ENCODE measurements around the gene BCL11A.

Gene BCL11A

GRCh38 chr2:60585276-60585675 lies 31.8 kb upstream of the BCL11A start:
- H3K9ac ChIP-seq (ENCODE audit: low read length) = no peak overlapping the region
- H3K4me2 ChIP-seq (ENCODE audit: low read depth, low read length, poor library complexity, severe bottlenecking) = no peak overlapping the region
- no peak overlapping the region for H2AFZ ChIP-seq (ENCODE audit: low read depth, low read length, severe bottlenecking)
- no peaks in the 10 kb centered on the region for H4K20me1 ChIP-seq (ENCODE audit: low read depth, low read length)
- H3K27ac ChIP-seq (ENCODE audit: low read depth, low read length) = no peak overlapping the region
- no peaks in the 10 kb centered on the region for H3K36me3 ChIP-seq (ENCODE audit: low read length)
- H3K4me3 ChIP-seq (ENCODE audit: insufficient read depth, low read length, poor library complexity, severe bottlenecking) = no peak overlapping the region
- no peaks in the 10 kb centered on the region for H3K9me3 ChIP-seq (ENCODE audit: insufficient read depth, low read length)
- no peak for TF ChIP-seq EZH2phosphoT487 (conservative IDR thresholded peaks at IDR 0.05; ENCODE audit: low read length)
- no peak for TF ChIP-seq CTCF (IDR thresholded peaks at IDR 0.05; ENCODE audit: insufficient read depth, low read length, poor library complexity, severe bottlenecking)
- no peaks in the 10 kb centered on the region for H3K9me2 ChIP-seq (replicated peaks; ENCODE audit: insufficient read depth, low read length)
- no peaks in the 10 kb centered on the region for H3F3A ChIP-seq (ENCODE audit: insufficient read depth)
- no peaks in the 10 kb centered on the region for H3K79me2 ChIP-seq (ENCODE audit: insufficient read depth, low read length)
- no peaks in the 10 kb centered on the region for H3K27me3 ChIP-seq (ENCODE audit: low read length)

GRCh38 chr2:60583604-60584003 lies 30.1 kb upstream of the BCL11A start:
- Histone ChIP-seq H3K9ac (ENCODE audit: low read length) (no peak overlapping the region), H4K20me1 (ENCODE audit: low read depth, low read length) (no peaks in the 10 kb centered on the region), H3K27me3 (ENCODE audit: low read length) (no peaks in the 10 kb centered on the region), H3K9me3 (ENCODE audit: insufficient read depth, low read length) (no peaks in the 10 kb centered on the region), H2AFZ (ENCODE audit: low read depth, low read length, severe bottlenecking) (no peak overlapping the region), H3K79me2 (ENCODE audit: insufficient read depth, low read length) (no peaks in the 10 kb centered on the region), H3K4me2 (ENCODE audit: low read depth, low read length, poor library complexity, severe bottlenecking) (no peak overlapping the region), H3K4me3 (ENCODE audit: insufficient read depth, low read length, poor library complexity, severe bottlenecking) (no peak overlapping the region), H3F3A (ENCODE audit: insufficient read depth) (no peaks in the 10 kb centered on the region), H3K36me3 (ENCODE audit: low read length) (no peaks in the 10 kb centered on the region), H3K27ac (ENCODE audit: low read depth, low read length) (no peak overlapping the region), H3K9me2 (replicated peaks; ENCODE audit: insufficient read depth, low read length) (no peaks in the 10 kb centered on the region)
- TF ChIP-seq CTCF (IDR thresholded peaks at IDR 0.05; ENCODE audit: insufficient read depth, low read length, poor library complexity, severe bottlenecking) (no peak), EZH2phosphoT487 (conservative IDR thresholded peaks at IDR 0.05; ENCODE audit: low read length) (no peak)

GRCh38 chr2:60581433-60582282 lies 28.2 kb upstream of the BCL11A start:
- Histone ChIP-seq H3K79me2 (ENCODE audit: insufficient read depth, low read length) (no peaks in the 10 kb centered on the region), H3K9ac (ENCODE audit: low read length) (peak overlapping the region; percentile 34; the same call in 1 of the 2 replicates), H3K36me3 (ENCODE audit: low read length) (no peaks in the 10 kb centered on the region), H3K4me3 (ENCODE audit: insufficient read depth, low read length, poor library complexity, severe bottlenecking) (no peak overlapping the region), H4K20me1 (ENCODE audit: low read depth, low read length) (no peaks in the 10 kb centered on the region), H3K9me3 (ENCODE audit: insufficient read depth, low read length) (no peaks in the 10 kb centered on the region), H3K27me3 (ENCODE audit: low read length) (no peaks in the 10 kb centered on the region), H3K4me2 (ENCODE audit: low read depth, low read length, poor library complexity, severe bottlenecking) (peak overlapping the region; percentile 48), H3F3A (ENCODE audit: insufficient read depth) (no peaks in the 10 kb centered on the region), H3K9me2 (replicated peaks; ENCODE audit: insufficient read depth, low read length) (no peaks in the 10 kb centered on the region), H2AFZ (ENCODE audit: low read depth, low read length, severe bottlenecking) (peak overlapping the region; percentile 89), H3K27ac (ENCODE audit: low read depth, low read length) (no peak overlapping the region)
- TF ChIP-seq EZH2phosphoT487 (conservative IDR thresholded peaks at IDR 0.05; ENCODE audit: low read length) (no peak), CTCF (IDR thresholded peaks at IDR 0.05; ENCODE audit: insufficient read depth, low read length, poor library complexity, severe bottlenecking) (peak; percentile 88)

All from SU-DHL-6 (cell line).